T follicular helper cell (primary cell): ENCODE data around the gene COL6A1.
"Not testable (repeated sequence)": the region's sequence is repeated elsewhere in the genome, so short reads cannot be mapped to it uniquely, and the experiment has no call there.

Experiments used
- DNase-seq: peaks from one replicate; pipeline ENCODE4 v3.0.0-alpha.2; 2020; ENCODE audit warnings: low read depth

Gene COL6A1

GRCh38 chr21:45947296-45947695 is 34.3 kb upstream of the COL6A1 start:
- DNase-seq, result no peak

GRCh38 chr21:45947716-45948255 is 33.8 kb upstream of the COL6A1 start:
- DNase-seq, result no peak

GRCh38 chr21:45948576-45949141 is 32.9 kb upstream of the COL6A1 start:
- DNase-seq, result no peak

- no peak for DNase-seq
Measured at GRCh38 chr21:45949928-45950739, 31.4 kb upstream of the COL6A1 start.

- no peak for DNase-seq
Measured at GRCh38 chr21:45950740-45951515, 30.6 kb upstream of the COL6A1 start.

GRCh38 chr21:45951676-45952075 is 29.9 kb upstream of the COL6A1 start:
- no peak for DNase-seq

- not testable (repeated sequence) for DNase-seq
Measured at GRCh38 chr21:45952527-45952926, 29.0 kb upstream of the COL6A1 start.

- DNase-seq, result no peak
Measured at GRCh38 chr21:45952974-45953373, 28.6 kb upstream of the COL6A1 start.

- no peak for DNase-seq
Measured at GRCh38 chr21:45954261-45954660, 27.3 kb upstream of the COL6A1 start.

GRCh38 chr21:45954921-45955320 is 26.6 kb upstream of the COL6A1 start:
- DNase-seq, result no peak

GRCh38 chr21:45957551-45957950 is 24.0 kb upstream of the COL6A1 start:
- no peak for DNase-seq

GRCh38 chr21:45957981-45958600 is 23.5 kb upstream of the COL6A1 start:
- no peak for DNase-seq

- DNase-seq, result no peak
Measured at GRCh38 chr21:45959182-45959581, 22.4 kb upstream of the COL6A1 start.

- DNase-seq, result no peak
Measured at GRCh38 chr21:45959779-45960390, 21.7 kb upstream of the COL6A1 start.

- not testable (repeated sequence) for DNase-seq
Measured at GRCh38 chr21:45961408-45961807, 20.2 kb upstream of the COL6A1 start.

GRCh38 chr21:45962531-45963231 is 18.9 kb upstream of the COL6A1 start:
- no peak for DNase-seq

- DNase-seq, result no peak
Measured at GRCh38 chr21:45963232-45963570, 18.4 kb upstream of the COL6A1 start.

GRCh38 chr21:45964649-45965048 is 16.9 kb upstream of the COL6A1 start:
- DNase-seq, result no peak

GRCh38 chr21:45965084-45965809 is 16.3 kb upstream of the COL6A1 start:
- DNase-seq, result no peak

GRCh38 chr21:45966791-45967394 is 14.7 kb upstream of the COL6A1 start:
- DNase-seq, result no peak
